HepG2 (cell line): ENCODE data around the gene NR2C1.
"Not testable (repeated sequence)": the region's sequence is repeated elsewhere in the genome, so short reads cannot be mapped to it uniquely, and the experiment has no call there.

Experiments used
- AFF4 ChIP-seq: sonication (generic); formaldehyde crosslinking; IDR thresholded peaks from 2 replicates; pipeline ENCODE4 v1.4.0; 2020; ENCODE audit warnings: missing genetic modification reagents
- MXD3 ChIP-seq: IDR thresholded peaks from 2 replicates; pipeline ENCODE4 v1.6.1; 2016; ENCODE audit warnings: mild to moderate bottlenecking, missing biosample characterization, missing genetic modification reagents
- TEF ChIP-seq: sonication (generic); formaldehyde crosslinking; IDR thresholded peaks from 2 replicates; pipeline ENCODE4 v1.5.0; 2020; ENCODE audit warnings: missing genetic modification reagents
- ZNF710 ChIP-seq: sonication (generic); formaldehyde crosslinking; IDR thresholded peaks from 2 replicates; pipeline ENCODE4 v1.5.0; 2020; ENCODE audit warnings: mild to moderate bottlenecking, missing genetic modification reagents, borderline replicate concordance

GRCh38 chr12:95095866-95096265, 22.4 kb upstream of the NR2C1 start:
- not testable (repeated sequence) for TF ChIP-seq TEF (CRISPR knock-in tag); ZNF710; MXD3 (CRISPR knock-in tag); AFF4 (CRISPR knock-in tag)
